Fibroblast of skin of abdomen (primary cell): Measurements from ENCODE around the gene CHI3L1.

Experiments used
- DNase-seq: peaks from one replicate; pipeline ENCODE4 v3.0.0-alpha.2; 2013

Gene CHI3L1

GRCh38 chr1:203167913-203168200 lies 18.6 kb downstream of the CHI3L1 start:
- DNase-seq = no peak

- no peak for DNase-seq
Measured at GRCh38 chr1:203167026-203167912, 19.2 kb downstream of the CHI3L1 start.

- DNase-seq = no peak
Measured at GRCh38 chr1:203166192-203166940, 20.1 kb downstream of the CHI3L1 start.

- no peak for DNase-seq
Measured at GRCh38 chr1:203165800-203166161, 20.7 kb downstream of the CHI3L1 start.

- DNase-seq = no peak
Measured at GRCh38 chr1:203165101-203165799, 21.3 kb downstream of the CHI3L1 start.

GRCh38 chr1:203163891-203164635 lies 22.4 kb downstream of the CHI3L1 start:
- DNase-seq = no peak

GRCh38 chr1:203162403-203162802 lies 24.1 kb downstream of the CHI3L1 start:
- no peak for DNase-seq

- no peak for DNase-seq
Measured at GRCh38 chr1:203161703-203162102, 24.8 kb downstream of the CHI3L1 start.

- DNase-seq = no peak
Measured at GRCh38 chr1:203161175-203161574, 25.3 kb downstream of the CHI3L1 start.

GRCh38 chr1:203159844-203160243 lies 26.7 kb downstream of the CHI3L1 start:
- DNase-seq = no peak

- DNase-seq = no peak
Measured at GRCh38 chr1:203158960-203159665, 27.4 kb downstream of the CHI3L1 start.

- DNase-seq = no peak
Measured at GRCh38 chr1:203158423-203158822, 28.1 kb downstream of the CHI3L1 start.

- DNase-seq = no peak
Measured at GRCh38 chr1:203156280-203156679, 30.2 kb downstream of the CHI3L1 start.

GRCh38 chr1:203153989-203154821 lies 32.3 kb downstream of the CHI3L1 start:
- no peak for DNase-seq

GRCh38 chr1:203153051-203153988 lies 33.2 kb downstream of the CHI3L1 start:
- DNase-seq = no peak

- peak; percentile 69 for DNase-seq
Measured at GRCh38 chr1:203152158-203153034, 34.1 kb downstream of the CHI3L1 start.

GRCh38 chr1:203151362-203152157 lies 34.9 kb downstream of the CHI3L1 start:
- DNase-seq = no peak
